NCI-H345 (cell line): ENCODE measurements around the gene PPM1G.
"Not testable (repeated sequence)": the region's sequence is repeated elsewhere in the genome, so short reads cannot be mapped to it uniquely, and the experiment has no call there.

Experiments
- DNase-seq: peaks from one replicate; lab custom pipeline; 2025; lab: John Stamatoyannopoulos, UW

Gene PPM1G

DNA sequence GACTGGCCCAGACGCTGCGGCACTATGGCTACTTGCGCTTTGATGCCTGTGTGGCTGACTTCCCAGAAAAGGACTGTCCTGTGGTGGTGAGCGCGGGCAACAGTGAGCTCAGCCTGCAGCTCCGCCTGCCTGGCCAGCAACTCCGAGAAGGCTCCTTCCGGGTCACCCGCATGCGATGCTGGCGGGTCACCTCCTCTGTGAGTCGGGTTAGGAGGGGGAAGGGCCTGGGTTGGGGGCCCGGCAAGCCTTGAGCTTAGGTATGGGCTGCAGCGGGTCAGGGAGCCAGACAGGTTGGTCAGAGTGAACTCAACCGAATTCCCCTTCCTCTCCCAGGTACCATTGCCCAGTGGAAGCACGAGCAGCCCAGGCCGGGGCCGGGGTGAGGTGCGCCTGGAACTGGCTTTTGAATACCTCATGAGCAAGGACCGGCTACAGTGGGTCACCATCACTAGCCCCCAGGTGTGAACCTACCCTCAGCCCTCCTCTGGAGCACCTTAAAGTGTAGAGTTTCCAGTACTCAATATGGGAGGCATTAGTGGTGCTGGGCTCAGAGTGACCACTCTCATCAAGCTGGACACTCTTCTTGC is 33.8 kb downstream of the PPM1G start:
- DNase-seq: no peak

DNA sequence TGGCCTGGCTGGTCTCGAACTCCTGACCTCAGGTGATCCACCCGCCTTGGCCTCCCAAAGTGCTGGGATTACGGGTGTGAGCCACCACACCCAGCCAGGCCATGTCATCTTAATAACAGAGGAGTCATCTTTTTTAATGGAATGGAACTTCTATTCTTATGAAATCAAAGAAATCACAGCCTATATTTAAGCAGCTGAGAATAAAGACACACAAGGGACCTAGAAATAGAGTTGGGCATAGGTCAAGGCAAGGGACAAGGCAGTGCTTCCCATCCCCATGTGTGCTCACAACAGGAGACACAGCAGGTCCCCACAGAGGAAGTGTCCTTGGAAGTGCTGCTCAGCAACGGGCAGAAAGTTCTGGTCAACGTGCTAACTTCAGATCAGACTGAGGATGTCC is 35.8 kb downstream of the PPM1G start:
- no peak for DNase-seq

DNA sequence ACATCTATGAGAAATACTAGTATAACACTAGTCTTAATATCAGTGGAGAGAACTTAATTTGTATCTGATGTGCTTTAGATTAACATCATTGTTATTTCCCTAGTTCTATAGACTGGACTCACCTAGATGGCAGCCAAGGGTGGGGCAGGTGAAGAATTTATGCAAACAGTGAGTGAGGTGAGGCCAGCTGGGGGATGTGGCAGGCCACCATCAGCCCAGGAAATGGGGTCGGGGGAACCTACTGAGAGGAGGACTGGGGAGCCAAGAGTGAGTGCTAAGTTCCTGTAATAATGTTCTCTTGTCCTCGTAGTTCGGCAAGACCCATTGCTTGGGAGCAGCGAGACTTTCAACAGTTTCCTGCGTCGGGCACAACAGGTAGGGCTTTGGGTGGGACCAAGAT is 36.5 kb downstream of the PPM1G start:
- no peak for DNase-seq

DNA sequence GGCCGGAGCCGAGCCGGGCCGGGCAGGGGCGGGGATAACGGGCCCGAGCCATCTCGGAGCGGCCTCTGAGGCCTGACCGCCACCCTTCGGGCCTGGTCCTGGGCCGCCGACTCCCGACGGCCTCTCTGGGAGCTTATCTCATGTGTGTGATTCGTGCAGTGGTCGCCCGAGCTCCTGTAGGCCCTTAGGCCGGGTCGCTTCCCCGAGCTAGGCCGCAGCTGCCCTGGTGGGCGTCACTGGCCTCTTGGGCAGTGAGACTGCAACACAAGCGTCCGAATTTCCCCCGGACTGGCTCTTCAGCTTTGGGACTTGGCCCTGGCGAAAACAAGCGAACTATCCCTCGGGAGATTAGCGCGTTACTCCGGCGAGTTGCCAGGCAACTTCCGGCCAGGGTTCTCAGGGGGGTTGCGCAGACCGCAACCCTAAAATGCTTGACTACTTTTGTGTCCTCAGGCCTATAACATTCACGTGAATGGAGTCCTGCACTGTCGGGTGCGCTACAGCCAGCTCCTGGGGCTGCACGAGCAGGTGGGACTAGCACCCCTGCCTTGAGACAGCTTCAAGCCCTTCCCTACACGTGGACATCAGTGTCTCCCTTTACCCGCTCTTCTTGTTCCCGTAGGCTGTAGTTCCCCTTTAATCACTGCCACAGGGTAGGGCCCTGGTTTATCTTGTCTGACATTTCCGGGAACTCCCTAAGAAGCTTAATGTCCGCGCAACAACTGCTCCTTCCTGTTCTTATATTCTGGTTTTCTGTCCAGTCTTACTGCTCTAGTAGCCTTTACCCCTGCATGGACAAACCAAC is 38.4 kb downstream of the PPM1G start:
- no peak for DNase-seq

DNA sequence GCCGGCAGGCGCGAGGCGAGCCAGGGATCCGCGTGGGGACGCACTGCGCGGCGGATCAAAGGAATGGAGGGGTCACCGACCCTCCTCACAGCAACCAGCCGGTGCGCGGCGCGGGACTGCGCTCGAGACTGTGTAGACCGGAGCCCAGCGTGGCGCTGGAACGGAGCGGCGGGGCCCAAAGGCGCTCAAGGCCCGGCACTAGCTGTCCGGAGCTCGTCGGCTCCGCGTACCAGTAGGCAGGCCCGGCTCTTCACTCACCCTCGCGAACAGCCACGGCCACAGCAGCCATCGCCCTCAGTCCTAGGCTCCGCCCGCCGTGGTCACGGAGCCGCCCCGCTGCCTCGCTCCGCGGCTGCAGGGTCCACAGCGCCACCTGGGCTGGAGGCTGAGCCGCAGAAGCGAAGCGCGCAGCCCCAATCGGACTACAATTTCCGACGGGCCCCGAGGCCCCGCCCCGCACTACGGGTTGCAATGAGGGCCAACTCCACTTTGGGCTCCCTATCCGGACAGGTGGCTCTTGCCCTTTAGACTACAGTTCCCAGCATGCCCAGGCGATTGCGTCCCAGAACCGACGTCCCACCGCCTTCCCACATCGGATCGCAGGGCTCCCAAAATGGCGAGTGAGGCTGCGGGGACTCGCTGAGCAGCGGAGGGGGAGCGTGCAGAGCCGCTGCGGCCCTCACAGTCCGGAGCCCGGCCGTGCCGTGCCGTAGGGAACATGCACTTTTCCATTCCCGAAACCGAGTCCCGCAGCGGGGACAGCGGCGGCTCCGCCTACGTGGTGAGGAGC is 39.2 kb downstream of the PPM1G start, which contains the start of the genes EIF2B4 and SNX17:
Gene EIF2B4, minus strand, starts transcription at position 313 of the 790 bp plus-strand sequence. Its CDS starts 24 bp downstream, at position 289.
Gene SNX17, plus strand, starts transcription at position 591 of the 790 bp plus-strand sequence. Its CDS starts 128 bp downstream, at position 719.
- DNase-seq: peak; percentile 100

DNA sequence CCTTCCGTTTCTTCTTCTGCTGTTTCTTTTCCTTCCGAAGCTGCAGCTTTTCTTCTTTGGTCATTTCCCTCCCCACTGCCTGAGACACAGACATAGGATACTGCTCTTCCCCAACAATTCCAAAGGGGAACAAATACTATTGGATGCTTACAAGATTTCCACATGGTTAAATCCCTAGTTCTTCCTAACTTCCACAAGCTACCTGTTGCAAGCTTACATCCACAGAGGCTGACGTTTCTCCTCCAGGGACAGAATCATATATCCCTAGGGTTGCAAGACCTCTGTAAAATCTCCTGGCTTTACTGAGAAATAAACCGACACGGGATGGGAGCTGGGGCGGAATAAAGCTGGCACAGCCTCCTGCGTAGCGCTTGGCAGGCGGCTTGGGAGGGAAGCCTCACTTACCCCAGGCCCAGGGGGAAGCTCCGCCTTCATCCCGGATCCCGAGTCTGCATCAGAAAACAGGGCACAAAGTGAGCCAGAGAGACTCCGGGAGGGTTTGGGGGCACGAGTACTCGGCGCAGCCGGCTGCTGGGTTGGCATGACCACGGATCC is 39.8 kb downstream of the PPM1G start:
- peak; percentile 53 for DNase-seq

DNA sequence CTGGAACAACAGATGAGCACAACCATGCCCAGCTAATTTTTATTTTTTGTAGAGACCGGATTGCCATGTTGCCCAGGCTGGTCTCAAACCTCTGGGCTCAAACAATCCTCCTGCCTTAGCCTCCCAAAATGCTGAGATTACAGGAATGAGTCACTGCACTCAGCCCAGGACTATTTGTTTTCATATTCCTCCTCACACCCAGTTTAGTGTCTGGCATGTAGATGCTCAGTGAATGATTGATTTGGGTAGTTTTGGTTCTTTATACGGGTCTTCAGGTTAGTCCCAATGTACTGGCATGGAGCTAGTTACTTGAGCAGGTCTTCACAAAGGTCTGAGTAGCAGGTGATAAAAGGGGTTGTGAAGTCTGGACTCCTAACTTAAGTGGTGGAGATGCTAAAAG is 45.5 kb downstream of the PPM1G start:
- DNase-seq: no peak

DNA sequence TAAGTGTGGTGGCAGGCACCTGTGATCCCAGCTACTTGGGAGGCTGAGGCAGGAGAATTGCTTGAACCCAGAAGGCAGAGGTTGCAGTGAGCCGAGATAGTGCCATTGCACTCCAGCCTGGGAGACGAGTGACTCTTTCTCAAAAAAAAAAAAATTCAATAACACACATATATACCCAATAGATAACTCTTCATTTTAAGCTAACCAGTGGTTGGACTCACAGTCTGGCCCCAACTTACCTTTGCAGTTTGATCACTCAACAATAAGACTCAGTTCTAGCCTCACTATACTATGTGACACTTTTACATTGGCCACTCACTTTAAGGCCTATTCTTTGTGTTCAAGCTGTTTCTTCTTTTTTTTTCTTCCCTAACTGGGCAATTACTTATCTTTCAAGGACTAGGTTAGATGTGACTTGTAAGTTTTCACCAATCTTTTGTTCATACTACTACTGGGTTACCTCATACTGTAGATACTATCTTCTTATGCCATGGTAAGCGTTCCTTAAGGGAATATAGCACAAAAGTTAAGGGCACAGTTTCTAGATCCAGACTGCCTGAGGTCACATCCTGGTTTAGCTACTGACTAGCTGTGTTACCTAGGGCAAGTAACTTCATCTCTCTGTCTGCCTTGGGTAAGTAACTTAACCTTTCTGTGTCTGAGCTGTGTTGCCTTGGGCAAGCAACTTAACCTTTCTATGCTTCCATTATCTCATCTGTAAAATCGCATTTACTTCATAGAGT is 46.5 kb downstream of the PPM1G start:
- no peak for DNase-seq

DNA sequence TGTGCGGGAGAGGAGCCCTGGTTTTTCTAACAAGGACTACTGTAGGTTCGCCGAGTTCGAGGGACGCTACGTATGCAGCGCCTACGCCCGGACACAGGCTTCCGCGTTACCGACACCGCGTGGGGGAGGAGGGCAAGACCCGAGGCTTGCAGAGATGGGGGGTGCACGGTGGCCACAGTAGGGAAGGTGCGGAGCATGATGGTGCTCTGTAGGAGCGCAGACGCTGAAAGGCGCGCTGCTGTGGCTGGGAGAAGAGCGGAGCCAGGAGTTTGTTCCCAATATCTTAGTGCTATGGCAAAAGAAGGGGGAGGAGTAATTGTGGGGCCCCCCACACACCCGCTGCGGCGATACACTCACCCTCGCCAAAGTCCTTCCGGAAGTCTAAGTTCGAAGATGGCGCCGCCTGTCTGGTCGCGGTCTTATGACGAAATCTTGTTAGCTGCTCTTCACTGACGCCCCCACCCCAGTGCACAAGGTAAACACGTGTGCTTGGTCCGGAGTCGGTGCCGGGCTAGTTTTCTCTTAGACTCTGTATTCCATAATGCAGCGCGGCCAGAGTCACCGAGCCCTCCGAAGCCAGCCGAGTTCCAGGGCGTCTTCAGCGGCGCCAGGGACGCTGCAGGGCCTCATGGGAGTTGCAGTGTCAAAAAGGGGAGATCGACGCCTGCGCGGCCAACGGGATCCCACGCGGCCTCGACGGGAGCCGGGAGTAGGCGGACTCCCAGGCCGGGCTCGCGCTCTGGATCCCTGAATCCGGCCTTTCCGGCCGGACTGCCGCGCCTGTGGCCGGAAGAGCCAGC is 52.8 kb downstream of the PPM1G start, which contains the start of gene GTF3C2:
Gene GTF3C2, minus strand, starts transcription at position 383 of the 800 bp plus-strand sequence. CDS start 13,210 bp downstream, outside the sequence.
- peak; percentile 97 for DNase-seq

DNA sequence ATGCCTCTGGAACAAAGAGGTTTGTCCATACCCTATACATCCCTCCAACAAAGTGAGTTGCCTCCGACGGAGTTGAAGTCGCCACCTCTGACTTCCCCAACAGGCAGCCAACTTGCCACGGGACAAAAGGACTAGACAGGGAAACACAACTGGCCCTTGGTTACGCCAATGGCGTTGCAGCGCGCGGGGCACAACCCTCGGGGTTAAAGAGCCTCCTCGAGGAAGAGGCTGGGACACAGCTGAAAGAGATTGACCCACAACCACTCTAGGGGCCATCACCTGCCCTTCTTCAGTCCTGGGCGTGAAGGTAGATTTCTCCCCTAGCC is 53.4 kb downstream of the PPM1G start:
- DNase-seq: peak; percentile 50

DNA sequence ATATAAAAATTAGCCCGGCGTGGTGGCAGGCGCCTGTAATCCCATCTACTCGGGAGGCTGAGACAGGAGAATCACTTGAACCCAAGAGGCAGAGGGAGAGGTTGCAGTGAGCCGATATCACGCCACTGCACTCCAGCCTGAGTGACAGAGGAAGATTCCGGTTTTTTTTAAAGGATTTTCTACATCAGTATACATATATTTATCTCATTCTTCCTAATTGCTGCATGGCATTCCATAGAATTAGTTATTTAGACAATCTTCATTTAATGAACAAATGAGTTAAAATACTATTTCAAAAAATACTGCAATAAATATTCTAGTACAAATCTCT is 54.8 kb downstream of the PPM1G start:
- no peak for DNase-seq

DNA sequence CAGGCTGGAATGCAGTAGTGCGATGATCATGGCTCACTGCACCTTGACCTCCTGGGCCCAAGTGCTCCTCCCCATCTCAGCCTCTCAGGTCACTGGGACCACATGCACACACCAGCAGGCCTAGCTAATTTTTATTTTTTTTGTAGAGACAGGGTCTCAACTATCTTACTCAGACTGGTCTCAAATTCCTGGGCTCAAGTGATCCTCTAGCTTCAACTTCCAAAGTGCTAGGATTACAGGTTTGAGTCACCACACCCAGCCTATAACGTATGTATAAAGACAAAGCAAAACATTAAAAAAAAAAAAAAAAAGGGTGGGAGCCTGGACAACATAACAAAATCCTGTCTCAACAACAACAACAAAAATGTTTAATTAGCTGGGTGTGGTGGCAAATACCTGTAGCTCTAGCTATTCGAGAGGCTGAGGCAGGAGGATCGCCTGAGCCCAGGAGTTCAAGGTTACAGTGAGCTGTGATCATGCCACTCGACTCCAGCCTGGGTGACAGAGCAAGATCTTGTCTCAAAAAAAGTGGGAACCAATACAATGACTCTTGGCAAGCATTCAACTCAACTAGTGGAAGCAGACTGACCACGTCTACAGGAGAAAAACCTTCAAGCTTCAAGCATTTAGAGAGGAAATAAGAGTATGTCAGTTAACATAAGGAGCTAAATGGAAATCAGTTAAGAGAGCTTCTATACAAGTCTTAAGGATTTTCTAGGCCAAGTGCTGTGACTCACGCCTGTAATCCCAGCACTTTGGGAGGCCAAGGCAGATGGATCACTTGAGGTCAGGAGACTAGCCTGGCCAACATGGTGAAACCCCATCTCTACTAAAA is 55.4 kb downstream of the PPM1G start:
- DNase-seq: no peak

DNA sequence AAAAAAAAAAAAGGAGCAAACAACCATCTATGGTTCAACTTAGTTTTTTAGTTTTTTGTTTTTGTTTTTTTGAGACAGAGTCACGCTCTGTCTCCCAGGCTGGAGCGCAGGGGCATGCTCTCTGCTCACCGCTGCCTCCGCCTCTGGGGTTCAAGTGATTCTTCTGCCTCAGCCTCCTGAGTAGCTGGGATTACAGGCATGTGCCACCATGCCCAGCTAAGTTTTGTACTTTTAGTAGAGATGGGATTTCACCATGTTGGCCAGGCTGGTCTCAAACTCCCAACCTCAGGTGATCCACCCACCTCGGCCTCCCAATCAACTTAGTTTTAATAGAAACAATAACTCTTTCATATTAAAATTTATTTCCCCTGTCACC is 56.0 kb downstream of the PPM1G start:
- not testable (repeated sequence) for DNase-seq

DNA sequence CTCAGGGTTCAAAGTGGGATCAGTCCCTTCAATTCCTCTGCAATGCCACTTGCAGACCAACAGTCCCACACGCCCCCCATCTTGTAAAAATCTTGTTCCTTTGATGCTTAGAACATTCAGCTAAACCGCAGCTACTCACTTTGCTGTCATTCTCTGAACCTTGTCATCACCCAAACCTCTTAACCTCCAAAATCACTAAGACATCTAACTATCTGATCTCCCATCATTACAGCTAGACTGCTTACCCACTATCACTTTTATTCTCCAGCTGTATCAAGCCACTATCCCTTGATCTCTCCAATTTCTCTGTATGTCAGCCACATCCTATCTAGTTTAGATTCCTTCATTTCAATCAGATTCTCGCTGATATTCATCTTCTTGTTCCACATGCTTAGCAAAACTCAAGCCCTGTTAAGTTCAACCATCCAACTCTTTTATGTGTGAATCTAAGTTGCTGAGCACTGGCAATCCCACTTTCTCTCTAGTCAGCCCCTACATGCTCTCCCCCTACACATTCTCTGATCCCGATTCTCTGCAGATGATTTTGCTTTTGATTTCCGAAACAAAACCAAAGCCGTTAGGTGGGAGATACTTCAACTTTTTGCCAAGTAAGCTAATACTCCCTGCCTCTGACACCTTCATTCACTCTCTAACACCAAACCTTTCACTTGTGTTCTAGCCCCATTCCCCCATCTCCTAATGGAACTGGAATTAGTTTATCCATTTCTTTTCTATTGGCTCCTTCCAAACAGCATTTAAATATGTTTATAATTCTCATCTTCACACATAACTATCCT is 57.4 kb downstream of the PPM1G start:
- no peak for DNase-seq

DNA sequence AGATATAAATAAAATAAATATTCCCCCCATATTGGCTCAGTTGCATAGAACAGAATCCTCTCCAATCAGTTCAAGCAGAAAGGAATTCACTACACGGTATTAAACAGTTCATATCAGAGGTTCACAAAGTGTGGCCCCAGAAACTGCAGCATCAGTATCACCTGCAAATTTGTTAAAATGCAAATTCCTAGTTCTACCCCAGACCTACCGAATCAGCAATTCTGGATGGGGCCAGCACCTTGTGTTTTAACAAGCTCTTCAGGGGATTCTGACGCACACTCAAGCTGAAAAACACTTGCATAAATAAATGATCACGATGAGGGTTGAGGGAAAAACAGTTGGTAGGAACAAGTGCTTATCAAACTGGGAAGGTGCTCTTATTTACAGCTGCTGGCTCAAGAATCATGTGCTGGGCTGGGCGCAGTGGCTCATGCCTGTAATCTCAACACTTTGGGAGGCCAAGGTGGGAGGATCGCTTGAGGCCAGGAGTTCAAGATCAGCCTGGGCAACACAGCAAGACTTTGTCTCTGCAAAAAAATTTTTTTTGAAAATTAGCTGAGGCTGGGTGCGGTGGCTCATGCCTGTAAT is 59.2 kb downstream of the PPM1G start:
- no peak for DNase-seq

DNA sequence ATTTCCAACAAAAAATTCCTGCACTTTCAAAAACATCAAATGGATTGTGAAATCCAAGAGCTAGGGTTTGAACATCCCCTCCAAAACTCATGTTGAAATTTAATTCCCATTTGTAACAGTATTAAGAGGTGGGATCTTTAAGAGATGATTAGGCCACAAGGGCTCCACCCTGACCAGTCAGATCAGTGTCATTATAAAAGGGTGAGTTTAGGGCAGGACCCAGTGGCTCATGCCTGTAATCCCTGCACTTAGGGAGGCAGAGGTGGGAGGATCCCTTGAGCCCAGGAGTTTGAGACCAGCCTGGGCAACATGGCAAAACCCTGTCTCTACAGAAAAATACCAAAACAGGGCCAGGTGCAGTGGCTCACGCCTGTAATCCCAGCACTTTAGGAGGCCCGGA is 61.8 kb downstream of the PPM1G start:
- DNase-seq: no peak

DNA sequence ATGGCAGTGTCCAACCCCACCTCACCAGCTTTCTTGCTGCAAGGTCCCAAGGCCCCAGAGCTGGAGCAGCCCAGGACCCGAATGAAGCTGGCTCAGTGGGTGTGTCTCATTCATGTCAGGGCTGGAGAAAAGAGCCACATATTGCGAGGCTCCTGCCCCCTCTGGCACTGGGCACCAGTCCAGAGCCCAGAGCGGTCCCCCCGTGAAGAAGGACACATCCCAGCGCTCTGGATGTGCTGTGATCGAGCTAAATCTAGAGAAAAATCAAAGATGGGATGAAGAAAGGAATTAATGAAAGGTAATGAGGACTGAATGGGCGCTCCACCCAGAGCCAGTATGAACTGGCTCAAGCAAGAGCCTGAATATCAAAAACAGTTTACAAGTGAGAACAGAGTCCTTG is 73.2 kb downstream of the PPM1G start:
- DNase-seq: no peak

DNA sequence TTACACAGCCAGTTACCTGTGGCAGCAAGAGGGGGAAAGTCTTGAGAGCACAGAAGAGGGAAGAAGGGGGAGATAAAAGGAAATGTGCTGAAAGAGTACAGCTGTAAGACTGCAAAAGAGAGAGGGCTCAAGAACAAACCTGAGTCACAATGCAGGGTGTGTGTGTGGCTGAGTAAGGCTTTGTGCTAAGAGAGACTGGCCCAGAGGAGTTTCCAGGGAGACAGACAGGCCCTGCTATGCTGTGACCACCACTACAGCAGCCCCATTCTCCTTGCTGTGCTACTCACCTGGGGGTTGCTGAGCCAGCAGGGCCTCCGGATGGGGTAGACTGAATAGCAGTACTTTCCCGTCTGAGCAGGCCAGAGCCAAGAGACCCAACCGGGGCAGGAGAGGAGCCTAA is 74.1 kb downstream of the PPM1G start:
- DNase-seq: no peak
